ENCODE results near the gene BOLL. TPM values are rescaled to one million over a fixed set of nuclear protein-coding genes. Genes with fewer than 3 reads are reported as not detected.

The BOLL gene
- polyA plus RNA-seq, 2 of the 4 experiments (the other 2 are of a cell fraction), result not detected

- Histone ChIP-seq H3K4me1 (no peaks in the 10 kb centered on the region), H3K4me3 (no peak overlapping the region), H3K9me3 (no peaks in the 10 kb centered on the region), H3K4me2 (no peak overlapping the region), H3K27ac (no peak overlapping the region)
- no peak for DNase-seq (ENCODE audit: low read depth in 1 of 2, low spot score in 1 of 2)
- no peak for ATAC-seq
- peak in 1 of 2 experiments; percentile 43; a peak in 1 of 4 replicates for TF ChIP-seq CEBPB (IDR thresholded peaks at IDR 0.05)
- no peak for TF ChIP-seq EHMT2 (IDR thresholded peaks at IDR 0.05; ENCODE audit: low read depth)
- WGBS (ENCODE audit: missing lambda C conversion rate), result 82% methylated on average over 2 of the region's 2 CpGs
- no peak for FAIRE-seq
- CTCF ChIA-PET, result interaction anchor here (0.8 kb wide), 1 partner anchor 126 kb away, joined by 3 read pairs; no protein-coding TSS in a partner anchor
- POLR2A ChIA-PET, result interaction anchor here (0.6 kb wide), 1 partner anchor 43 kb away, joined by 3 read pairs; the partner anchor contains the start of gene RFTN2
These were observed 67.3 kb downstream of the BOLL start for GRCh38 chr2:197717863-197718262.

GRCh38 chr2:197713271-197713670 lies 71.8 kb downstream of the BOLL start:
- ATAC-seq, result no peak
- H3K27ac ChIP-seq, result no peak overlapping the region
- no peak overlapping the region for H3K4me2 ChIP-seq
- peaks cover 7% of the 10 kb centered on the region for H3K4me1 ChIP-seq
- no peak for FAIRE-seq
- ChIA-PET CTCF (no interaction called here), POLR2A (no interaction called here)
- no peak overlapping the region for H3K4me3 ChIP-seq
- no peaks in the 10 kb centered on the region for H3K9me3 ChIP-seq
- 97% methylated on average over 3 of the region's 3 CpGs for WGBS (ENCODE audit: missing lambda C conversion rate)
- TF ChIP-seq SREBF2 (IDR thresholded peaks at IDR 0.05), result no peak
- no peak for TF ChIP-seq RNF2 (IDR thresholded peaks at IDR 0.05; ENCODE audit: borderline replicate concordance, low read depth)
- no peak for TF ChIP-seq MAFK (IDR thresholded peaks at IDR 0.05; ENCODE audit: partially characterized antibody)
- no peak for TF ChIP-seq HOXA7 (CRISPR knock-in tag; IDR thresholded peaks at IDR 0.05)
- TF ChIP-seq MYC (IDR thresholded peaks at IDR 0.05; ENCODE audit: borderline replicate concordance, low read length), result no peak
- TF ChIP-seq ZFP36 (IDR thresholded peaks at IDR 0.05; ENCODE audit: borderline replicate concordance, partially characterized antibody), result no peak
- no peak for TF ChIP-seq JUNB (IDR thresholded peaks at IDR 0.05)
- no peak for TF ChIP-seq ZC3H11A (IDR thresholded peaks at IDR 0.05)
- TF ChIP-seq MAX (IDR thresholded peaks at IDR 0.05), result no peak
- no peak for TF ChIP-seq HMGXB4 (CRISPR knock-in tag; IDR thresholded peaks at IDR 0.05; ENCODE audit: borderline replicate concordance)
- TF ChIP-seq KDM5A (IDR thresholded peaks at IDR 0.05), result no peak
- no peak for TF ChIP-seq PHF8 (IDR thresholded peaks at IDR 0.05; ENCODE audit: borderline replicate concordance, low read depth)
- TF ChIP-seq GATA3 (IDR thresholded peaks at IDR 0.05; ENCODE audit: borderline replicate concordance), result no peak
- TF ChIP-seq NFE2L2 (conservative IDR thresholded peaks at IDR 0.05; ENCODE audit: low read length), result no peak
- no peak for TF ChIP-seq CHD2 (IDR thresholded peaks at IDR 0.05; ENCODE audit: low read length, partially characterized antibody)
- DNase-seq (ENCODE audit: low read depth in 1 of 2, low spot score in 1 of 2), result no peak

- no peak for TF ChIP-seq POLR2A (IDR thresholded peaks at IDR 0.05; ENCODE audit: low read length)
- no peak for TF ChIP-seq KDM5A (IDR thresholded peaks at IDR 0.05)
- TF ChIP-seq PHF8 (IDR thresholded peaks at IDR 0.05; ENCODE audit: borderline replicate concordance, low read depth), result no peak
- no peak for TF ChIP-seq HOXA7 (CRISPR knock-in tag; IDR thresholded peaks at IDR 0.05)
- TF ChIP-seq EP300 (IDR thresholded peaks at IDR 0.05), result no peak
- TF ChIP-seq ZC3H11A (IDR thresholded peaks at IDR 0.05), result no peak
- TF ChIP-seq HEYL (CRISPR knock-in tag; IDR thresholded peaks at IDR 0.05), result no peak
- no peak for TF ChIP-seq MAFK (IDR thresholded peaks at IDR 0.05; ENCODE audit: partially characterized antibody)
- TF ChIP-seq ZSCAN20 (CRISPR knock-in tag; IDR thresholded peaks at IDR 0.05), result no peak
- TF ChIP-seq HOXB5 (CRISPR knock-in tag; IDR thresholded peaks at IDR 0.05), result no peak
- FAIRE-seq, result no peak
- H3K27ac ChIP-seq, result no peak overlapping the region
- H3K4me1 ChIP-seq, result peaks cover 23% of the 10 kb centered on the region
- no peaks in the 10 kb centered on the region for H3K9me3 ChIP-seq
- H3K4me2 ChIP-seq, result no peak overlapping the region
- ChIA-PET POLR2A (no interaction called here), CTCF (no interaction called here)
- no peak for DNase-seq (ENCODE audit: low read depth in 1 of 2, low spot score in 1 of 2)
- no peak for ATAC-seq
- H3K4me3 ChIP-seq, result no peak overlapping the region
These were observed 73.5 kb downstream of the BOLL start for GRCh38 chr2:197711578-197711977.

All from A549 (cell line).